Sigmoid colon (tissue), 4 donors: ENCODE measurements around the gene DDX20.

Experiments used
- EP300 ChIP-seq, 4 donors: sonication (generic); formaldehyde crosslinking; IDR thresholded peaks; one replicate each; pipeline ENCODE4 v1.6.1; 2017; ENCODE audit warnings: antibody characterized with exemption in 4 of 4
- POLR2A ChIP-seq, 2 donors: fragments of 450-650 bp; IDR thresholded peaks; one replicate each; pipeline ENCODE4 v1.6.1; 2016; ENCODE audit warnings: antibody characterized with exemption in 2 of 2, mild to moderate bottlenecking in 2 of 2, moderate library complexity in 2 of 2
- POLR2AphosphoS5 ChIP-seq, 4 donors: sonication (generic); formaldehyde crosslinking; IDR thresholded peaks; one replicate each; pipeline ENCODE4 v1.6.1; 2017; ENCODE audit warnings: antibody characterized with exemption in 4 of 4
- TF ChIP-seq, protein P1 (sequence below), 4 experiments: fragments of 450-650 bp in 3 of 4; fragments of 200-600 bp in 1 of 4; IDR thresholded peaks; one replicate each; pipeline ENCODE4 v1.5.1; 2016 to 2019; ENCODE audit warnings: antibody characterized with exemption in 4 of 4, mild to moderate bottlenecking in 3 of 4, moderate library complexity in 2 of 4

DNA sequence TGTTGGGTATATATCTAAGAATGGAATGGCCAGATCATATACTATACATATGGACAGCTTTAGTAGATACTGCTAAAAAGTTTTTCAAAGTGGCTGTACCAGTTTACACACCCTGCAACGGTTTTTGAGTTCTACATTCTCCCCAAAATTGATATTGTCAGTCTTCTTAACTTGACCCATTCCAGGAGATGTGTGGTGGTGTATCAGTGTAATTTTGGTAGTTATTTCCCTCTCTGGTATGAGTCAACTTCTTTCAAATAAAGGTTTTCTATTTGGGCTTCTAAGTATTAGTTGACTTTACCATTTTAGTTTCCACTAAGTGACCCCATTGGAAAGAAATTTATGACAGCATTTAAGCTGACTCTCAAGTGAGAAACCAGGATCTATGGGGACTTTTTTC lies 45.7 kb upstream of the DDX20 start:
- TF ChIP-seq, protein P1, sequence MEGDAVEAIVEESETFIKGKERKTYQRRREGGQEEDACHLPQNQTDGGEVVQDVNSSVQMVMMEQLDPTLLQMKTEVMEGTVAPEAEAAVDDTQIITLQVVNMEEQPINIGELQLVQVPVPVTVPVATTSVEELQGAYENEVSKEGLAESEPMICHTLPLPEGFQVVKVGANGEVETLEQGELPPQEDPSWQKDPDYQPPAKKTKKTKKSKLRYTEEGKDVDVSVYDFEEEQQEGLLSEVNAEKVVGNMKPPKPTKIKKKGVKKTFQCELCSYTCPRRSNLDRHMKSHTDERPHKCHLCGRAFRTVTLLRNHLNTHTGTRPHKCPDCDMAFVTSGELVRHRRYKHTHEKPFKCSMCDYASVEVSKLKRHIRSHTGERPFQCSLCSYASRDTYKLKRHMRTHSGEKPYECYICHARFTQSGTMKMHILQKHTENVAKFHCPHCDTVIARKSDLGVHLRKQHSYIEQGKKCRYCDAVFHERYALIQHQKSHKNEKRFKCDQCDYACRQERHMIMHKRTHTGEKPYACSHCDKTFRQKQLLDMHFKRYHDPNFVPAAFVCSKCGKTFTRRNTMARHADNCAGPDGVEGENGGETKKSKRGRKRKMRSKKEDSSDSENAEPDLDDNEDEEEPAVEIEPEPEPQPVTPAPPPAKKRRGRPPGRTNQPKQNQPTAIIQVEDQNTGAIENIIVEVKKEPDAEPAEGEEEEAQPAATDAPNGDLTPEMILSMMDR (IDR thresholded peaks at IDR 0.05), result no peak
- TF ChIP-seq POLR2A (IDR thresholded peaks at IDR 0.05) (no peak), EP300 (IDR thresholded peaks at IDR 0.05) (no peak), POLR2AphosphoS5 (IDR thresholded peaks at IDR 0.05) (no peak)
